Activated T-cell treated with anti-CD3 and anti-CD28 coated beads, Interleukin-2, amount 50 U/mL, for 24 hours (primary cell): Measurements from ENCODE around the gene LANCL2.

Source experiments
- DNase-seq: peaks from one replicate; pipeline ENCODE4 v3.0.0-alpha.2; 2020
- H3K27ac Mint-ChIP-seq: 2 replicates; pipeline ENCODE4 v1.8.0; 2020; ENCODE audit warnings: mild to moderate bottlenecking, mixed read lengths
- H3K27me3 Mint-ChIP-seq: 2 replicates; pipeline ENCODE4 v1.8.0; 2020; ENCODE audit warnings: mixed read lengths
- H3K36me3 Mint-ChIP-seq: 2 replicates; pipeline ENCODE4 v1.8.0; 2020; ENCODE audit warnings: low read depth, mixed read lengths
- H3K4me1 Mint-ChIP-seq: 2 replicates; pipeline ENCODE4 v1.8.0; 2020; ENCODE audit warnings: low read depth, mixed read lengths
- H3K4me3 Mint-ChIP-seq: 2 replicates; pipeline ENCODE4 v1.8.0; 2020; ENCODE audit warnings: mild to moderate bottlenecking, moderate library complexity, mixed read lengths
- H3K9me3 Mint-ChIP-seq: 2 replicates; pipeline ENCODE4 v1.8.0; 2020; ENCODE audit warnings: mixed read lengths

Gene LANCL2

GRCh38 chr7:55472928-55473725 is 108.0 kb downstream of the LANCL2 start:
- peaks cover 78% of the 10 kb centered on the region for H3K4me1 Mint-ChIP-seq
- no peak overlapping the region for H3K4me3 Mint-ChIP-seq
- no peak for DNase-seq
- no peaks in the 10 kb centered on the region for H3K27me3 Mint-ChIP-seq
- no peaks in the 10 kb centered on the region for H3K9me3 Mint-ChIP-seq
- H3K36me3 Mint-ChIP-seq = peaks cover 65% of the 10 kb centered on the region
- peak overlapping the region; percentile 58 for H3K27ac Mint-ChIP-seq

GRCh38 chr7:55473932-55474331 is 108.8 kb downstream of the LANCL2 start:
- peaks cover 61% of the 10 kb centered on the region for H3K36me3 Mint-ChIP-seq
- H3K27me3 Mint-ChIP-seq = no peaks in the 10 kb centered on the region
- no peak overlapping the region for H3K4me3 Mint-ChIP-seq
- peaks cover 77% of the 10 kb centered on the region for H3K4me1 Mint-ChIP-seq
- no peak for DNase-seq
- H3K9me3 Mint-ChIP-seq = no peaks in the 10 kb centered on the region
- H3K27ac Mint-ChIP-seq = peak overlapping the region; percentile 80

GRCh38 chr7:55474944-55475854 is 110.1 kb downstream of the LANCL2 start:
- no peak overlapping the region for H3K4me3 Mint-ChIP-seq
- no peaks in the 10 kb centered on the region for H3K27me3 Mint-ChIP-seq
- H3K27ac Mint-ChIP-seq = peak overlapping the region; percentile 80
- peak; percentile 32 for DNase-seq
- peaks cover 72% of the 10 kb centered on the region for H3K4me1 Mint-ChIP-seq
- no peaks in the 10 kb centered on the region for H3K9me3 Mint-ChIP-seq
- peaks cover 59% of the 10 kb centered on the region for H3K36me3 Mint-ChIP-seq

GRCh38 chr7:55475855-55476803 is 111.0 kb downstream of the LANCL2 start:
- Mint-ChIP-seq H3K36me3 (peaks cover 59% of the 10 kb centered on the region), H3K4me1 (peaks cover 75% of the 10 kb centered on the region), H3K27ac (peak overlapping the region; percentile 80), H3K27me3 (no peaks in the 10 kb centered on the region), H3K4me3 (no peak overlapping the region), H3K9me3 (no peaks in the 10 kb centered on the region)
- peak; percentile 26 for DNase-seq

- H3K36me3 Mint-ChIP-seq = peaks cover 62% of the 10 kb centered on the region
- no peak overlapping the region for H3K4me3 Mint-ChIP-seq
- peaks cover 79% of the 10 kb centered on the region for H3K4me1 Mint-ChIP-seq
- DNase-seq = peak; percentile 28
- no peaks in the 10 kb centered on the region for H3K27me3 Mint-ChIP-seq
- peak overlapping the region; percentile 76 for H3K27ac Mint-ChIP-seq
- H3K9me3 Mint-ChIP-seq = no peaks in the 10 kb centered on the region
Observed at GRCh38 chr7:55476852-55477780, 112.0 kb downstream of the LANCL2 start.

GRCh38 chr7:55477781-55478374 is 112.7 kb downstream of the LANCL2 start:
- Mint-ChIP-seq H3K27ac (peak overlapping the region; percentile 8), H3K27me3 (no peaks in the 10 kb centered on the region), H3K9me3 (no peaks in the 10 kb centered on the region), H3K4me3 (no peak overlapping the region), H3K36me3 (peaks cover 67% of the 10 kb centered on the region), H3K4me1 (peaks cover 84% of the 10 kb centered on the region)
- DNase-seq = no peak

- Mint-ChIP-seq H3K9me3 (no peaks in the 10 kb centered on the region), H3K27me3 (no peaks in the 10 kb centered on the region), H3K4me1 (peaks cover 87% of the 10 kb centered on the region), H3K27ac (no peak overlapping the region), H3K36me3 (peaks cover 68% of the 10 kb centered on the region), H3K4me3 (no peak overlapping the region)
- DNase-seq = no peak
Observed at GRCh38 chr7:55478700-55479099, 113.6 kb downstream of the LANCL2 start.

GRCh38 chr7:55481155-55481554 is 116.0 kb downstream of the LANCL2 start:
- Mint-ChIP-seq H3K4me1 (peaks cover 82% of the 10 kb centered on the region), H3K27me3 (no peaks in the 10 kb centered on the region), H3K36me3 (peaks cover 70% of the 10 kb centered on the region), H3K27ac (peak overlapping the region; percentile 22), H3K9me3 (no peaks in the 10 kb centered on the region), H3K4me3 (no peak overlapping the region)
- no peak for DNase-seq

- H3K4me3 Mint-ChIP-seq = no peak overlapping the region
- peaks cover 77% of the 10 kb centered on the region for H3K4me1 Mint-ChIP-seq
- DNase-seq = peak; percentile 23
- no peaks in the 10 kb centered on the region for H3K27me3 Mint-ChIP-seq
- no peaks in the 10 kb centered on the region for H3K9me3 Mint-ChIP-seq
- peaks cover 74% of the 10 kb centered on the region for H3K36me3 Mint-ChIP-seq
- H3K27ac Mint-ChIP-seq = peak overlapping the region; percentile 75
Observed at GRCh38 chr7:55483046-55483445, 117.9 kb downstream of the LANCL2 start.
